Measurements from ENCODE around the gene EXOSC10.

GRCh38 chr1:11098931-11099309 is 749 bp downstream of the EXOSC10 start:
- TF ChIP-seq, protein P1, sequence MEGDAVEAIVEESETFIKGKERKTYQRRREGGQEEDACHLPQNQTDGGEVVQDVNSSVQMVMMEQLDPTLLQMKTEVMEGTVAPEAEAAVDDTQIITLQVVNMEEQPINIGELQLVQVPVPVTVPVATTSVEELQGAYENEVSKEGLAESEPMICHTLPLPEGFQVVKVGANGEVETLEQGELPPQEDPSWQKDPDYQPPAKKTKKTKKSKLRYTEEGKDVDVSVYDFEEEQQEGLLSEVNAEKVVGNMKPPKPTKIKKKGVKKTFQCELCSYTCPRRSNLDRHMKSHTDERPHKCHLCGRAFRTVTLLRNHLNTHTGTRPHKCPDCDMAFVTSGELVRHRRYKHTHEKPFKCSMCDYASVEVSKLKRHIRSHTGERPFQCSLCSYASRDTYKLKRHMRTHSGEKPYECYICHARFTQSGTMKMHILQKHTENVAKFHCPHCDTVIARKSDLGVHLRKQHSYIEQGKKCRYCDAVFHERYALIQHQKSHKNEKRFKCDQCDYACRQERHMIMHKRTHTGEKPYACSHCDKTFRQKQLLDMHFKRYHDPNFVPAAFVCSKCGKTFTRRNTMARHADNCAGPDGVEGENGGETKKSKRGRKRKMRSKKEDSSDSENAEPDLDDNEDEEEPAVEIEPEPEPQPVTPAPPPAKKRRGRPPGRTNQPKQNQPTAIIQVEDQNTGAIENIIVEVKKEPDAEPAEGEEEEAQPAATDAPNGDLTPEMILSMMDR (IDR thresholded peaks at IDR 0.05 in 8 of 11, conservative IDR thresholded peaks at IDR 0.05 in 3 of 11), result no peak
- no peak for TF ChIP-seq POLR2A (IDR thresholded peaks at IDR 0.05)

All from spleen (tissue), 7 donors.